HG02571 (cell line): Measurements from ENCODE around the gene SDHAF4.
"Not testable (repeated sequence)": the region's sequence is repeated elsewhere in the genome, so short reads cannot be mapped to it uniquely, and the experiment has no call there.

Experiments used
- ATAC-seq: cut with Tn5 transposase; IDR thresholded peaks from one replicate; pipeline ENCODE4 v1.9.1; 2021; ENCODE audit warnings: mild to moderate bottlenecking, moderate library complexity; ENCODE audit not compliant: unreplicated experiment

The SDHAF4 gene

DNA sequence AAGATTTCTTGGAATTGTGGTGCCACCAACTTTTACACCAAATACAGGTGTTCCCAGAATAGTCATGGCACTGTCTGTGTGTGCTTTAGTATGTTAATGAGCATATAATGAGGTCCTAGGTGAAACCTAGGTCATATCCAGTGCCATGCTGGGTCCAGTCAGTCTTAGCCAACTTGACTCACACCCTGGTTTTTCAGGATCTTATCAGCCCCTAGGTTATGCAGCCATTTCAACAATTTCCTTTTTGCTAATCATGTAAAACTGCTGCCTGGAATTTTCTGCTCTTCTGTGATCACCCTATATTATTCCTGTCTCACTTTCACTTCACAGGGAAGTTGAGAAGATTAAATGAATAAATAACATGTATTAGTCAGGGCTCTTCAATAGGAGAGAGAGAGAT lies 23.7 kb downstream of the SDHAF4 start:
- no peak for ATAC-seq

DNA sequence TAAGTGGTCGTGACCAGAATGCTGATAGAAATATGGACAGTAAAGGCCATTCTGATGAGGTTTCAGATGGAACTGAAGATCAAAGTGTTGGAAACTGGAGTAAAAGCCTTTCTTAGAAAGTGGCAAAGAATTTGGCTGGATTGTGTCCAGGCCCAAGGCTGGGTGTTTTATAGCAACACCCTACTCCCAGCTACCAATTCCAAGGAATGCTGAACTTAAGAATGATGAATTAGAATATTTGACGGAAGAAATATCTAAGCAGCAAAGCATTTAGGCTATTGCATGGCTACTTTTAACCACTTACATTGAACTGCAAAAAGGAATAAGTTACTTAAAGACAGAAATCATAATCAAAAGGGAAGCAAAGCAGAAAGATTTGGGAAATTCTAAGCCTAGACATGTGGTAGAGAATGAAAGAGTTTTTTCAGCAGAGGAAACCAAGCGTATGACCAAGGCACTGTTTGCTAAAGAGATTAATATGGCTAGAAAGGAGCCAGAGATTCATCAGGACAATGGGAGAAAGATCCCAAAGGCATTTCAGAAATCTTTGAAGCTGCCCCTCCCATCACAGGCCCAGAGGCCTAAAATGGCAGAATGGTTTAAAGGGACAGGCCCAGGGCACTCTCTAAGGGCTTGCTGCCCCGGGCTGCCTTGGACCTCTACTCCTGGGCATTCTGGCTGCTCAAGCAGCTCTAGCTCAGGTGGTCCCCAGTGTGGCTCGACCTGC lies 25.8 kb downstream of the SDHAF4 start:
- no peak for ATAC-seq

DNA sequence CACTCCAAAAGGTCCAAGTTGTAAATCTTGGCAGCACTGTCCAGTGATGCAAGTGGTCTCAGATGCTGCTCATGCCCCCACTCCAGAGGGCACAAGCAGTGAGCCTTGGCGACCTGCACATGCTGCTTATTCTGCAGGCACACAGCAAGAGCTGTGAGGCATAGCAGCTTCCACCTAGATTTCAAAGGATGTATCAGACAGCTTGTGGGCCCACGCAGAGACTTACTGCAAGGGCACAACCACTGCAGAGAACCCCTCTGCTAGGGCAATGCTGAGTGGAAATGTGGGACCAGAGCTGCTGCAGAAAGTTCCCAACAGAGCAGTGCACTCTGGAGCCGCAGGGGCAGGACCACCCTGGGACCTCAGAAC lies 26.4 kb downstream of the SDHAF4 start:
- no peak for ATAC-seq

DNA sequence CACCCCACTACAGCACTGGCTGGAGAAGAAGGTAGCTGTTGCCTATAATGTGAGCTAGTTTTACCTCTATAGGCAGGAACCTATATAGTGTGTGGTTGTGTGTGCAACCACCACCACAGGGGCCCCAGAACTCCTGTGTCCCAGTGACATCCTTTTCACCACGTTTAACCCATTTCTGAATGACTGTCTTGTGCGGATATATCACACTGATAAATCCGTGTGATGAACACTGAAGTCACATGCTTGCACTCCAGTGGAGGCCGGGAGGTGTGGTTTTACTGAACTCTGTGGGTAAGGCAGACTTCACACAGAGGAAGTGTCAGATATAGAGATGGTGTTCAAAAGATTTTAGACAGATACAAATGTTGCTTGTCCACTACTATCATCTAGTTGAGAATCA lies 32.5 kb downstream of the SDHAF4 start:
- ATAC-seq: no peak

DNA sequence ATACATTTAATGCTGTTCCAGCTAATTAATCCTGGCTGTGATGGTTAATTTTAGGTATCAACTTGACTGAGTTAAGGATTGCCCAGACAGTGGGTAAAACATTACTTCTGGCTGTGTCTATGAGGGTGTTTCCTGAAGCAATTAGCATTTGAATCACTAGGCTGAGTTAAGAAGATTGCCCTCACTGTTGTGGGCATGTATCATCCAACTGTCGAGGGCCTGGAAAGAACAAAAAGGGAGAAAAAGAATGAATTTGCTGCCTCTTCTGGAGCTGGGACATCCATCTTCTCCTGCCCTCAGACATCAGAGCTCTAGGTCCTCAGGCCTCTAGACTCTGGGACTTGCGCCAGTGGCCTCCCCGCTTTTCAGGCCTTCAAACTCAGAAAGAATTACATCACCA lies 34.3 kb downstream of the SDHAF4 start:
- ATAC-seq: no peak

DNA sequence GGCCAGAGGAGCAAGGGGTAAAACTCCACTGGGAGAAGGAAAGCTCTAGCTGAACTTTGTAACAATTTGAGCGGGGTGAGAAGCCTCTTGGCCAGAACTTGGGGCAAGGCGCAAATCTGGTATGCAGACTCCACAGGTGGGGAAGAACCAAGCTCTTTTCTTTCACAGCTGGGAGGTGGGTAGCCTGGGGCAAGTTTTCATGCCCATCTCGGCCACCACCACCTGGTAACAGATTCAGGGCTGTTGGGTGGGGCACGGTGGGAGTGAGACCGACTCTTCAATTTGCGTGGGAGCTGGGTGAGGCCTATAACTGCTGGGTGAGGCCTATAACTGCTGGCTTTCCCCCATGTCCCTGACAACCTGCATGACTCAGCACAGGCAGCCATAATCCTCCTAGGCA lies 37.5 kb downstream of the SDHAF4 start:
- ATAC-seq: no peak

DNA sequence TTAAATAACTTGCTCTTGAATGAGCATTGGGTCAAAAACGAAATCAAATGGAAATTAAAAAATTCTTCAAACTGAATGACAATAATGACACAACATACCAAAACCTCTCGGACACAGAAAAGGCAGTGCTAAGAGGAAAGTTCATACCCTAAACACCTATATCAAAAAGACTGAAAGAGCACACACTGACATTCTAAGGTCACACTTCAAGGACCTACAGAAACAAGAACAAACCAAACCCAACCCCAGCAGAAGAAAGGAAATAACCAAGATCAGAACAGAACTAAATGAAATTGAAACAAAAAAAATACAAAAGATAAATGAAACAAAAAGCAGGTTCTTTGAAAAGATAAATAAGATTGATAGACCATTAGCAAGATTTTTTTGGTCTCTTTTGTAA lies 40.6 kb downstream of the SDHAF4 start:
- not testable (repeated sequence) for ATAC-seq

DNA sequence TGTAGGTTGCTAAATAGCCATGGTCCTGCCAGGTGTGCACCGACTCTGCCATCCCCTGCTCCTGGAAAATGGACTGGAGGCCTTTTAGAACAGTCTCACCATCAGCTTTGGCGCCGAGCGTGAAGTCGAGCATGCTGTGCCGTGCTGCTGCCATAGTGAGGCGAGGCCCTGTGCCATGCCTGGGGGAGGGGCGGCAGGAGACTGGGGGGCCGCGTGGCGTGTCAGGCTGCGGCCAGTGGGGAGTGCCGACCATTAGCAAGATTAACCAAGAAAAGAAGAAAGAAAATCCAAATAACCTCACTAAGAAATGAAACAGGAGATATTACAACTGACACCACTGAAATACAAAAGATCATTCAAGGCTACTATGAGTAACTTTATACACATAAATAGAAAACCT lies 42.5 kb downstream of the SDHAF4 start:
- ATAC-seq: not testable (repeated sequence)

DNA sequence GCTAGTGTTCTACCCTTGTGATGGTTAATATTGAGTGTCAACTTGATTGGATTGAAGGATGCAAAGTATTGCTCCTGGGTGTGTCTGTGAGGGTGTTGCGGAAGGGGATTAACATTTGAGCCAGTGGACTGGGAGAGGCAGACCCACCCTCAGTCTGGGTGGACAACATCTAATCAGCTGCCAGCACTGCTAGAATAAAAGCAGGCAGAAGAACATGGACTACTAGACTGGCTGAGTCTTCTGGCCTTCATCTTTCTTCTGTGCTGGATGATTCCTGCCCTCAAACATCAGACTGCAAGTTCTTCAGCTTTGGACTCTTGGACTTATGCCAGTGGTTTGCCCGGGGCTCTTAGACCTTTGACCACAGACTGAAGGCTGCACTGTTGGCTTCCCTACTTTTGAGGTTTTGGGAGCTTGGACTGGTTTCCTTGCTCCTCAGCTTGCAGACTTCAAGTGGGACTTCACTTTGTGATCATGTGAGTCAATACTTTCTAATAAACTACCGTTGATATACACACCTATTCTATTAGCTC lies 50.1 kb downstream of the SDHAF4 start:
- ATAC-seq: no peak

DNA sequence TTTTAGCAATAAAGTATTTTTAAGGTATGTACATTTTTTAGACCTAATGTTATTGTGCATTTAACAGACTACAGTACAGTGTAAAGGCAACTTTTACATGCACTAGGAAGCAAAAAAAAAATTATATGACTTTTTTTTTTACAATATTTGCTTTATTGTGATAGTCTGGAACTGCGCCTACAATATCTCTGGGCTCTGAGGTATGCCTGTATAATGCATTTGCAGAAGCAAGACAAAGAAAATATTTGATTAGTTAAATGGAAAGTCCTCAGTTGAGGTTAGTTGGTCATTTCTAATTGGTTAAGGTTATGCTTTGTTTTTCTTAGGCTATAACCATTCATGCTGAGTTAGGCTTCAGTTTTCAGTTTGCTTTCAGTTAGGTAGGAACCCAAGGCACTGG lies 54.0 kb downstream of the SDHAF4 start:
- no peak for ATAC-seq

DNA sequence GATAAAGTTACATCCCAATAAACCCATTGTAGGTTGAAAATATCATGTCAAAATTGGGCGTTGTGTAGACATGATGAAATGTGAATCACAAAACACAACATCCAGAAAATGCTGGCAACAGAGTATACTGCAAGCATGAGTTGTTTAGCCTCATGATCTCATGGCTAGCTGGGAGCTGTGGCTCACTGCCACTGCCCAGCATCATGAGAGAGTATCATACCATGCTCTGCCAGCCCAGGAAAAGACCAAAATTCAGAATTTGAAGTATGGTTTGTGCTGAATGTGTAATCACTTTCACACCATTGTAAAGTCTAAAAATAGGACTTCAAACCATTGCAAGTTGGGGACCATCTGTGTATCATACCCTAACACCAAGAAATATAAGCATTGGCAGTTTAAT lies 55.7 kb downstream of the SDHAF4 start:
- ATAC-seq: no peak

DNA sequence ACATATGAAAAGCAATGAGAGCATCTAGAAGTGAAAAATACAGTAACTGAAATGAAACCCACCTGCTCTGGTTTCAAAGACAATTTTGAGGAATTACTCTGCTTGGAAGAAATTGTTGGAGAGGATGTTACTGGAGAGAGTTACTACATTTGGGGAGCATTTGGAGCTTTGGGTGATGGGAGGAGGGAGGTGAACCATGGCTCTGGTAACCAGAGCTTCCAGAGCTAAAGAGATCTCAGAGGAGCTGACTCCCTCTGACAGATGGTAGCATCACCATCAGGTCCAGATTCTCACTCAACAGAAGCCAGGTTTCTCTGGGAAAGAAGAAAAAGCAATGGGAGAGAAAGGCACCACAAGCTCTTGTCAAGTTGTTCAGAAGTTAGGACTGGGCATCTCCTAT lies 58.7 kb downstream of the SDHAF4 start:
- ATAC-seq: no peak

DNA sequence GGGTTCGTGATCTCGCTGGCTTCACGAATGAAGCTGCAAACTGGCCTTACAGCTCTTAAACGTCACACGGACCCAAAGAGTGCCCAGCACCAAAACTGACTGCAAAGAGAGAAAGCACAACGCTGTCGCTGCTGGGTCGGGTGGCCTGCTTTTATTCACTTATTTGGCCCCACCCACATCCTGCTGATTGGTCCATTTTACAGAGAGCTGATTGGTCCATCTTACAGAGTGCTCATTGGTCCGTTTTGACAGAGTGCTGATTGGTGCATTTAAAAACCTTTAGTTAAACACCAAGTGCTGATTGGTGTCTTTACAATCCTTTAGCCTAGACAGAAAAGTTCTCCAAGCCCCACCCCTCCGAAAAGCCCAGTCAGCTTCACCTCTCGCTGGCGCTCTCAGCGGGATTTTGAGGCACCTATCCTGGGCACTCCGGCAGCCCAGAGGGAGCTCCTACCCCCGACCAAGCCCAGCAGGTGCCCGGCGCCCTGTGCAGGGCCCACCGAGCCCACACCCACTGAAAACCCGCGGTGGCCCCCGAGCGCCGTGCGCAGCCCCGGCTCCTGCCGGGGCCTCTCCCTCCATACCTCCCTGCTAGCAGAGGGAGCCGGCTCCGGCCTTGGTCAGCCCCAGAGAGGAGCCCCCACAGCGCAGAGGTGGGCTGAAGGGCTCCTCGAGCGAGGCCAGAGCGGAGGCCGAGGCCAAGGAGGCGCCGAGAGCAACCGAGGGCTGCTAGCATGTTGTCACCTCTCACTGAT lies 60.9 kb downstream of the SDHAF4 start:
- no peak for ATAC-seq

DNA sequence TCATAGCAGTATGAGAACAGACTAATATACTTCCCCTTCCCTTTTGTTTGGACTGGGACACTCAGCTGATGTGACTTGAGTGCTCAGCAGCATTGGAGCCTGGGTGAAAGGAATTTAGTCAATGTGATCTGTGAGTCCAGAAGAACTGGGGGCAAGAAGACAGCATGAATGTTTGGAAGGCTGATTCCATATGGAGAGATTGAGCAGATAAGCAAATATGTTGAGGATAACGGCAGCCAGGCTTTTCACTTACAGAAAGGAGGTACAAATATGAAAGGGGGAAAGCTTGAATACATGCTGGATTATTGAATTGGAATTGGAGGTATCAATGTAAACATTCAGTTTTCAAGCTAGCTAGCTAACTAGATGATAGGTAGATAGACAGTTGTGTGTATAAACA lies 63.2 kb downstream of the SDHAF4 start:
- ATAC-seq: no peak

DNA sequence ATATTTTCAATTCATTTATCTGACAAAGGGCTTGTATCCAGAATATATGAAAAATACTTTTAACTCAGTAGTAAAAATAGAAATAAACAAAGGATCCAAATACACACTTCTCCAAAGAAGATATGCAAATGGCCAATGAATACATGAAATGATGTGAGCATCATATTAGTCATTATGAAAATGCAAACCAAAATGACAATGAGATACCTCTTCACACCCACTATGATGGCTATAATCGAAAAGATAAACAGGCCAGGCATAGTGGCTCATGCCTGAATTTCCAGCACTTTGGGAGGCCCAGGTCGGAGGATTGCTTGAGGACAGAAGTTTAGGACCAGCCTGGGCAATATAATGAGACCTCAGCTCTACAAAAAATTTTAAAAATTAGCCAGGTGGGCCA lies 67.1 kb downstream of the SDHAF4 start:
- ATAC-seq: no peak

DNA sequence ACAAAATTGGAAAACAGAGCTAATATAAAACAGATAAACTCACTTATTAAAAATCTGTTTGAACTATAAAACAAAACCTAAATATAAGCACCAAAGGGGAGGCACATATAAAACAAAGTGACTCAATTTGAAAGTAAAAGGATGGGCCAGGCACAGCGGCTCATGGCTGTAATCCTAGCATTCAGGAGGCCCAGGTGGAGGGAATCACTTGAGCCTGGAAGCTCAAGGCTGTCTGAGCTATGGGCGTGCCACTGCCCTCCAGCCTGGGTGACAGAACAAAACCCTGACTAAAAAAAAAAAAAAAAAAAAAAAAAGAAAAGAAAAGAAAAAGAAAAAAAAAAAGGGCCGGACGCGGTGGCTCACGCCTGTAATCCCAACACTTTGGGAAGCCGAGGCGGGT lies 69.9 kb downstream of the SDHAF4 start:
- no peak for ATAC-seq

DNA sequence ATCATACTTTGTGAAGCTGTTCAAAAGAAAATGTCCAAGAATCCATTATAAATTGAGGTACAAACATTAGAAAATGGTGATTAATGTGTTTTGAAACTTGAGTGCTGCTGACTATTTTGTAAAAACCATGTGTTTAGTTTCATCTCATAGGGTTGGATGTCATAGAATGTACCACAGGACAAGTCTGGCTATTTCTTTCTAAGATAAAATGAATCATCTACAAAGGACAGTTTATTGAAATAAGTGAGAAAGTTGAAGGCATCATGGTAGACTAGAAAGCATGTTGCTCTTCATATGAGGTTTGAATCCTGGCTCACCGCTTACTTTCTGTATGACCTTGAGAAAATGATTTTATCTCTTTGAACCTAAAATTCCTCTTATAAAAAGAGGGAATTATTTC lies 71.7 kb downstream of the SDHAF4 start:
- no peak for ATAC-seq
